B cell (primary cell): ENCODE measurements around the gene KRTAP5-7. TPM values are rescaled to one million over a fixed set of nuclear protein-coding genes. Genes with fewer than 3 reads are reported as not detected.

Experiments used
- ATAC-seq: fragments of 200-7000 bp; cut with Tn5 transposase; one replicate; pipeline ENCODE4 v1.10.0; 2021; ENCODE audit warnings: low read depth, mild to moderate bottlenecking, moderate number of reproducible peaks, moderate library complexity
- CTCF ChIA-PET: fragments of 350-600 bp; sonication (Branson Sonifier 250); formaldehyde crosslinking; loops from one replicate; lab custom pipeline; 2021; ENCODE audit warnings: antibody characterized with exemption, inconsistent platforms; lab: Charles Lee
- POLR2A ChIA-PET: fragments of 350-600 bp; sonication (Branson Sonifier 250); formaldehyde crosslinking; loops from one replicate; lab custom pipeline; 2021; ENCODE audit warnings: antibody characterized with exemption; lab: Charles Lee
- DNase-seq: peaks from one replicate; pipeline ENCODE4 v3.0.0; 2013
- H2AFZ ChIP-seq: 2 replicates; pipeline ENCODE4 v1.6.1; 2012; ENCODE audit warnings: mild to moderate bottlenecking, low read depth, low read length; ENCODE audit not compliant: insufficient read depth, poor library complexity, severe bottlenecking
- H3K27ac ChIP-seq, 2 donors: 1 replicate in 1 of 2; 2 replicates in 1 of 2; pipeline ENCODE4 v1.5.1; 2012 to 2013; ENCODE audit warnings: low read length in 2 of 2, mild to moderate bottlenecking in 2 of 2, moderate library complexity in 1 of 2
- H3K27me3 ChIP-seq, 4 experiments: fragments of 200-600 bp in 1 of 4; sonication (generic) in 1 of 4; replicated peaks in 1 of 4; 1 replicate in 2 of 4; 2 replicates in 2 of 4; pipeline versions ENCODE4 v1.6.1 to v1.7.0; 2013 to 2016; ENCODE audit warnings: low read length in 3 of 4, mild to moderate bottlenecking in 2 of 4, mixed read lengths in 1 of 4, moderate library complexity in 1 of 4; ENCODE audit not compliant: insufficient read depth in 4 of 4, control insufficient read depth in 3 of 4; ENCODE audit errors: control extremely low read depth in 1 of 4
- H3K36me3 ChIP-seq, 2 experiments: replicated peaks in 1 of 2; 1 replicate in 1 of 2; 2 replicates in 1 of 2; pipeline versions ENCODE4 v1.6.1 to v1.7.1; 2013; ENCODE audit warnings: low read length in 1 of 2; ENCODE audit not compliant: insufficient read depth in 2 of 2, control insufficient read depth in 1 of 2; ENCODE audit errors: control extremely low read depth in 1 of 2, extremely low read depth in 1 of 2
- H3K4me1 ChIP-seq, 2 donors: fragments of 200-600 bp in 1 of 2; sonication (generic) in 1 of 2; 1 replicate in 1 of 2; 2 replicates in 1 of 2; pipeline versions ENCODE4 v1.5.1 to v1.6.1; 2013 to 2017; ENCODE audit warnings: low read length in 2 of 2; ENCODE audit not compliant: control insufficient read depth in 2 of 2, insufficient read depth in 2 of 2
- H3K4me2 ChIP-seq: replicated peaks from 2 replicates; pipeline ENCODE3; 2012; ENCODE audit warnings: mild to moderate bottlenecking, low read depth, low read length; ENCODE audit not compliant: poor library complexity, severe bottlenecking
- H3K4me3 ChIP-seq, 5 experiments: fragments of 200-600 bp in 1 of 5; sonication (generic) in 1 of 5; 1 replicate in 3 of 5; 2 replicates in 2 of 5; pipeline versions ENCODE4 v1.5.1 to v1.7.0; 2011 to 2016; ENCODE audit warnings: low read length in 4 of 5, mild to moderate bottlenecking in 4 of 5, low read depth in 2 of 5, control low read depth in 1 of 5, moderate library complexity in 1 of 5; ENCODE audit not compliant: insufficient read depth in 1 of 5; ENCODE audit errors: control extremely low read depth in 1 of 5, extremely low read depth in 1 of 5
- H3K79me2 ChIP-seq: fragments of 200-600 bp; sonication (generic); one replicate; pipeline ENCODE4 v1.6.0; 2016; ENCODE audit warnings: low read length; ENCODE audit not compliant: control insufficient read depth, insufficient read depth
- H3K9ac ChIP-seq: fragments of 200-600 bp; sonication (generic); 2 replicates; pipeline ENCODE4 v1.6.1; 2017; ENCODE audit warnings: mild to moderate bottlenecking, low read length, moderate library complexity
- H3K9me3 ChIP-seq, 3 donors: one replicate each; pipeline versions ENCODE4 v1.6.1 to v1.7.1; 2013; ENCODE audit warnings: low read length in 2 of 3; ENCODE audit not compliant: control insufficient read depth in 2 of 3, insufficient read depth in 1 of 3; ENCODE audit errors: control extremely low read depth in 1 of 3
- H4K20me1 ChIP-seq: 2 replicates; pipeline ENCODE4 v1.6.0; 2012; ENCODE audit warnings: mild to moderate bottlenecking, low read length; ENCODE audit not compliant: insufficient read depth, control insufficient read depth, poor library complexity, severe bottlenecking
- H3K27ac Mint-ChIP-seq: one replicate; pipeline ENCODE4 v1.8.0; 2021; ENCODE audit warnings: mixed read lengths
- H3K27me3 Mint-ChIP-seq: one replicate; pipeline ENCODE4 v1.8.0; 2021; ENCODE audit warnings: mixed read lengths
- H3K4me1 Mint-ChIP-seq: one replicate; pipeline ENCODE4 v1.8.0; 2021; ENCODE audit warnings: mixed read lengths
- H3K4me3 Mint-ChIP-seq: one replicate; pipeline ENCODE4 v1.8.0; 2021; ENCODE audit warnings: mixed read lengths
- H3K9me3 Mint-ChIP-seq: one replicate; pipeline ENCODE4 v1.8.0; 2022; ENCODE audit warnings: mixed read lengths; ENCODE audit not compliant: insufficient read depth
- EZH2 ChIP-seq: IDR thresholded peaks from 2 replicates; pipeline ENCODE4 v1.6.1; 2012; ENCODE audit warnings: borderline replicate concordance, low read depth, mild to moderate bottlenecking, moderate library complexity, low read length; ENCODE audit not compliant: insufficient read depth, poor library complexity, severe bottlenecking
- WGBS: methylation state at CpG from one replicate; pipeline ENCODE4 v1.1.5; 2013; ENCODE audit warnings: missing lambda C conversion rate; ENCODE audit not compliant: insufficient coverage; 5-methylcytosine and 5-hydroxymethylcytosine counted together
- intact Hi-C: fragments of 100-400 bp; cut with micrococcal nuclease; formaldehyde crosslinking; loops from one replicate; pipeline ENCODE4 v1.10.0; 2022
- polyA plus RNA-seq: library from polyadenylated mRNA; depleted of rRNA; stranded (reverse); fragments of >200 nt; gene quantifications from 2 replicates; pipeline ENCODE4 v1.2.3, GENCODE V29; 2012
- total RNA-seq, 2 donors: library from RNA; stranded (reverse); fragments of 120-200 nt in 1 of 2; gene quantifications; 1 replicate in 1 of 2; 2 replicates in 1 of 2; pipeline versions ENCODE4 v1.2.3 to v1.2.4, GENCODE V29; 2013 to 2022
- TF ChIP-seq, protein P1 (sequence below): fragments of 200-600 bp; IDR thresholded peaks from one replicate; pipeline ENCODE4 v1.8.0; 2022; ENCODE audit warnings: antibody characterized with exemption, mild to moderate bottlenecking

Gene KRTAP5-7
- total and polyA plus RNA-seq, 2 donors (not counting 1 experiment from before 2014, with no cell fraction given): 0.10 to 0.59 TPM

DNA sequence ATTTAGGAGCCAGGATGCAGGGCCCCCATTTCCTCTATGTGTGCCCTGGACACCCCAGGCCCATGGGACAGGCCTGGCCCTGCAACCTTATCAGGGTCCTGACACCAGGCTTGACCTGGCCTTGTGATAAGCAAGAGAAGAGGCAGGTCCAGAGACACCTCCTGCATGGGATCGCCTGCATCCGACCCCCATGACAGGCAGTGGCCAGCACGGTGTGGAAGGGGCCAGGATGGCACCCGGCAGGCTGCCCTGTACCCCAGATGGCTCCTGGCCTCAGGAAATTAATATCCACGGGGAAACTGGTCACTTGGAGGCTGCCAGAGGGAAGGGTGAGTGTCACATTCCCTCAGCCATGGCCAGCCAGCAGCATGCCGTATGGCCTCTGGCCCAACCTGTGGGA lies 27.9 kb downstream of the KRTAP5-7 start:
- TF ChIP-seq, protein P1, sequence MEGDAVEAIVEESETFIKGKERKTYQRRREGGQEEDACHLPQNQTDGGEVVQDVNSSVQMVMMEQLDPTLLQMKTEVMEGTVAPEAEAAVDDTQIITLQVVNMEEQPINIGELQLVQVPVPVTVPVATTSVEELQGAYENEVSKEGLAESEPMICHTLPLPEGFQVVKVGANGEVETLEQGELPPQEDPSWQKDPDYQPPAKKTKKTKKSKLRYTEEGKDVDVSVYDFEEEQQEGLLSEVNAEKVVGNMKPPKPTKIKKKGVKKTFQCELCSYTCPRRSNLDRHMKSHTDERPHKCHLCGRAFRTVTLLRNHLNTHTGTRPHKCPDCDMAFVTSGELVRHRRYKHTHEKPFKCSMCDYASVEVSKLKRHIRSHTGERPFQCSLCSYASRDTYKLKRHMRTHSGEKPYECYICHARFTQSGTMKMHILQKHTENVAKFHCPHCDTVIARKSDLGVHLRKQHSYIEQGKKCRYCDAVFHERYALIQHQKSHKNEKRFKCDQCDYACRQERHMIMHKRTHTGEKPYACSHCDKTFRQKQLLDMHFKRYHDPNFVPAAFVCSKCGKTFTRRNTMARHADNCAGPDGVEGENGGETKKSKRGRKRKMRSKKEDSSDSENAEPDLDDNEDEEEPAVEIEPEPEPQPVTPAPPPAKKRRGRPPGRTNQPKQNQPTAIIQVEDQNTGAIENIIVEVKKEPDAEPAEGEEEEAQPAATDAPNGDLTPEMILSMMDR: no peak
- TF ChIP-seq EZH2: no peak
- peaks cover 12% of the 10 kb centered on the region for H3K4me1 Mint-ChIP-seq
- ATAC-seq: no peak
- H3K36me3 ChIP-seq: no peaks in the 10 kb centered on the region
- peaks cover 15% of the 10 kb centered on the region for H3K27me3 Mint-ChIP-seq
- H3K4me3 ChIP-seq: no peak overlapping the region
- no peaks in the 10 kb centered on the region for H4K20me1 ChIP-seq
- no peaks in the 10 kb centered on the region for H3K79me2 ChIP-seq
- H2AFZ ChIP-seq: no peak overlapping the region
- H3K9me3 ChIP-seq: no peaks in the 10 kb centered on the region
- H3K27me3 ChIP-seq: peaks cover 0 to 9% (median 1%) of the 10 kb centered on the region in 4 experiments
- ChIA-PET CTCF (no interaction called here), POLR2A (no interaction called here)
- H3K4me2 ChIP-seq: no peak overlapping the region
- no peak overlapping the region for H3K27ac ChIP-seq
- H3K27ac Mint-ChIP-seq: no peak overlapping the region
- intact Hi-C loops: no loop called here
- no peak for DNase-seq
- WGBS: 96% methylated on average over 6 of the region's 6 CpGs
- no peak overlapping the region for H3K4me3 Mint-ChIP-seq
- H3K9ac ChIP-seq: no peak overlapping the region
- H3K4me1 ChIP-seq: peaks cover 0 to 2% of the 10 kb centered on the region in 2 donors
- no peaks in the 10 kb centered on the region for H3K9me3 Mint-ChIP-seq

DNA sequence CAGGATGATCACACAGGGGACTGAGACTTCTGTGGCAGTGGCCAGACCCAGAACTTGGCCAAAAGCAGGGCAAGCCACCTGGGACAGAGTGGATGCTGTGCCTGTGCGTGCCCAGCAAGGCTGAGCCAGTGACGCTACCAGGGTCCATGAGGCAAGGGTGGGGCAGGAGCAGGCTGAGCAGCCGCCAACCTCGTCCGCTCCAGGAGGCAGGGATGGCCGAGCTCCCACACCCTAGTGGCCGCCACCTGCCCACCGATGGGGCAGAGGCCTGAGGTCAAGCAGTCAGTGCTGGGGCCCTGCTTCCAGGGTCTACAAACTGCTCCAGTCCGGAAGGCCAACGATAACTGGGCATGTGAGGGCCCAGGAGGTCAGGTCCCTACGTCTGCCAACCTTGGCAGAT lies 28.4 kb downstream of the KRTAP5-7 start:
- WGBS: 88% methylated on average over 10 of the region's 11 CpGs
- Histone ChIP-seq H3K79me2 (no peaks in the 10 kb centered on the region), H2AFZ (no peak overlapping the region), H3K27me3 (peaks cover 0 to 9% (median 1%) of the 10 kb centered on the region in 4 experiments), H3K9ac (no peak overlapping the region), H3K4me3 (no peak overlapping the region), H3K36me3 (no peaks in the 10 kb centered on the region), H3K27ac (no peak overlapping the region), H3K9me3 (no peaks in the 10 kb centered on the region), H3K4me1 (no peaks in the 10 kb centered on the region), H3K4me2 (no peak overlapping the region), H4K20me1 (no peaks in the 10 kb centered on the region)
- Mint-ChIP-seq H3K27me3 (peaks cover 20% of the 10 kb centered on the region), H3K27ac (no peak overlapping the region), H3K4me3 (no peak overlapping the region), H3K9me3 (peaks cover 2% of the 10 kb centered on the region), H3K4me1 (peaks cover 7% of the 10 kb centered on the region)
- ChIA-PET POLR2A (no interaction called here), CTCF (no interaction called here)
- intact Hi-C loops: no loop called here
- DNase-seq (no peak), ATAC-seq (no peak)
- TF ChIP-seq, protein P1: no peak
- no peak for TF ChIP-seq EZH2
